H9 (cell line): ENCODE measurements around the gene ZNF70. TPM values are rescaled to one million over a fixed set of nuclear protein-coding genes. Genes with fewer than 3 reads are reported as not detected.

Experiments used
- DNase-seq: peaks from one replicate; pipeline ENCODE4 v3.0.0-alpha.2; 2017
- H2AFZ ChIP-seq: one replicate; pipeline ENCODE4 v1.6.1; 2013; ENCODE audit warnings: mild to moderate bottlenecking, low read length, control low read depth, moderate library complexity
- H2AK5ac ChIP-seq: 2 replicates; pipeline ENCODE4 v1.6.1; 2013; ENCODE audit warnings: low read length, control low read depth, mixed read lengths; ENCODE audit not compliant: insufficient read length
- H2BK120ac ChIP-seq: one replicate; pipeline ENCODE4 v1.6.1; 2013; ENCODE audit warnings: low read depth, mild to moderate bottlenecking, low read length, control low read depth, inconsistent platforms; ENCODE audit not compliant: poor library complexity, severe bottlenecking
- H2BK12ac ChIP-seq: 2 replicates; pipeline ENCODE4 v1.6.1; 2013; ENCODE audit warnings: low read length, control low read depth, mixed read lengths, low read depth; ENCODE audit not compliant: insufficient read length
- H2BK15ac ChIP-seq: 2 replicates; pipeline ENCODE4 v1.6.1; 2013; ENCODE audit warnings: low read depth, low read length, control low read depth
- H2BK20ac ChIP-seq: one replicate; pipeline ENCODE4 v1.6.1; 2013; ENCODE audit warnings: low read depth, mild to moderate bottlenecking, low read length, control low read depth, inconsistent platforms; ENCODE audit not compliant: poor library complexity, severe bottlenecking
- H2BK5ac ChIP-seq: 2 replicates; pipeline ENCODE4 v1.6.1; 2013; ENCODE audit warnings: low read length, control low read depth, mixed read lengths; ENCODE audit not compliant: insufficient read length
- H3K14ac ChIP-seq: 2 replicates; pipeline ENCODE4 v1.6.1; 2013; ENCODE audit warnings: low read length, control low read depth; ENCODE audit not compliant: insufficient read depth
- H3K18ac ChIP-seq: 2 replicates; pipeline ENCODE4 v1.6.1; 2013; ENCODE audit warnings: low read depth, mild to moderate bottlenecking, mixed read lengths, low read length, control low read depth; ENCODE audit not compliant: insufficient read length
- H3K23ac ChIP-seq: 2 replicates; pipeline ENCODE4 v1.6.1; 2013; ENCODE audit warnings: low read length, control low read depth, mixed read lengths, low read depth; ENCODE audit not compliant: insufficient read length
- H3K23me2 ChIP-seq: 2 replicates; pipeline ENCODE4 v1.6.1; 2013; ENCODE audit warnings: low read depth, mild to moderate bottlenecking, mixed read lengths, low read length, control low read depth; ENCODE audit not compliant: insufficient read length, poor library complexity, severe bottlenecking
- H3K27ac ChIP-seq: 2 replicates; pipeline ENCODE4 v1.5.1; 2013; ENCODE audit warnings: low read length, control low read depth, mixed read lengths, low read depth; ENCODE audit not compliant: insufficient read length
- H3K27me3 ChIP-seq: 2 replicates; pipeline ENCODE4 v1.6.1; 2013; ENCODE audit warnings: low read length, control low read depth, inconsistent platforms; ENCODE audit not compliant: insufficient read depth
- H3K4ac ChIP-seq: 2 replicates; pipeline ENCODE4 v1.6.1; 2013; ENCODE audit warnings: low read depth, mild to moderate bottlenecking, control low read depth, inconsistent platforms, low read length, moderate library complexity
- H3K4me1 ChIP-seq: 2 replicates; pipeline ENCODE4 v1.6.1; 2013; ENCODE audit warnings: low read length, control low read depth, inconsistent platforms; ENCODE audit not compliant: insufficient read depth
- H3K4me2 ChIP-seq: 2 replicates; pipeline ENCODE4 v1.6.1; 2013; ENCODE audit warnings: low read length, control low read depth, mixed read lengths; ENCODE audit not compliant: insufficient read length, insufficient read depth
- H3K56ac ChIP-seq: 2 replicates; pipeline ENCODE4 v1.6.1; 2013; ENCODE audit warnings: low read depth, mild to moderate bottlenecking, mixed read lengths, low read length, control low read depth; ENCODE audit not compliant: insufficient read length
- H3K79me1 ChIP-seq: 2 replicates; pipeline ENCODE4 v1.6.1; 2013; ENCODE audit warnings: low read depth, mild to moderate bottlenecking, moderate library complexity, low read length, control low read depth, inconsistent platforms; ENCODE audit not compliant: insufficient read depth, poor library complexity, severe bottlenecking
- H3K79me2 ChIP-seq: 2 replicates; pipeline ENCODE4 v1.6.1; 2013; ENCODE audit warnings: low read length, control low read depth, inconsistent platforms; ENCODE audit not compliant: insufficient read depth
- H3K9ac ChIP-seq: 2 replicates; pipeline ENCODE4 v1.6.1; 2013; ENCODE audit warnings: low read length, control low read depth, mixed read lengths; ENCODE audit not compliant: insufficient read length; ENCODE audit errors: extremely low read depth
- H3K9me3 ChIP-seq: one replicate; pipeline ENCODE4 v1.6.1; 2013; ENCODE audit warnings: low read depth, low read length, inconsistent platforms; ENCODE audit not compliant: control insufficient read depth
- H3T11ph ChIP-seq: one replicate; pipeline ENCODE4 v1.6.1; 2013; ENCODE audit warnings: mild to moderate bottlenecking, low read length, control low read depth, inconsistent platforms
- H4K20me1 ChIP-seq: one replicate; pipeline ENCODE4 v1.6.1; 2013; ENCODE audit not compliant: control insufficient read depth, insufficient read length, insufficient read depth
- H4K5ac ChIP-seq: 2 replicates; pipeline ENCODE4 v1.6.1; 2013; ENCODE audit warnings: low read depth, mild to moderate bottlenecking, mixed read lengths, low read length, control low read depth; ENCODE audit not compliant: insufficient read length
- H4K8ac ChIP-seq: replicated peaks from 2 replicates; pipeline ENCODE4 v1.6.1; 2013; ENCODE audit warnings: low read length, control low read depth, mixed read lengths, low read depth; ENCODE audit not compliant: insufficient read length
- H4K91ac ChIP-seq: 2 replicates; pipeline ENCODE4 v1.6.1; 2013; ENCODE audit warnings: low read depth, mild to moderate bottlenecking, moderate library complexity, mixed read lengths, low read length, control low read depth; ENCODE audit not compliant: insufficient read length
- H3K27ac Mint-ChIP-seq, 3 experiments: 2 replicates in 2 of 3; 3 replicates in 1 of 3; pipeline ENCODE4 v1.8.0; 2020 to 2021; ENCODE audit warnings: mixed read lengths in 3 of 3, mild to moderate bottlenecking in 1 of 3, moderate library complexity in 1 of 3
- H3K27me3 Mint-ChIP-seq: 2 replicates; pipeline ENCODE4 v1.8.0; 2021; ENCODE audit warnings: low read depth, mild to moderate bottlenecking, moderate library complexity, mixed read lengths
- H3K36me3 Mint-ChIP-seq, 3 experiments: 2 replicates in 2 of 3; 3 replicates in 1 of 3; pipeline ENCODE4 v1.8.0; 2020 to 2021; ENCODE audit warnings: low read depth in 3 of 3, mixed read lengths in 3 of 3; ENCODE audit not compliant: insufficient read depth in 1 of 3
- H3K4me1 Mint-ChIP-seq, 2 experiments: 2 replicates each; pipeline ENCODE4 v1.8.0; 2020; ENCODE audit warnings: mixed read lengths in 2 of 2
- H3K4me3 Mint-ChIP-seq, 2 experiments: 2 replicates in 1 of 2; 3 replicates in 1 of 2; pipeline ENCODE4 v1.8.0; 2020 to 2021; ENCODE audit warnings: mild to moderate bottlenecking in 2 of 2, mixed read lengths in 2 of 2, moderate library complexity in 1 of 2
- H3K9me3 Mint-ChIP-seq, 2 experiments: 2 replicates in 1 of 2; 3 replicates in 1 of 2; pipeline ENCODE4 v1.8.0; 2020; ENCODE audit warnings: mild to moderate bottlenecking in 2 of 2, mixed read lengths in 2 of 2, moderate library complexity in 1 of 2
- WGBS: extraction: QIAGEN DNeasy Blood & Tissue Kit; methylation state at CpG from one replicate; pipeline ENCODE4 v1.1.7; 2013; ENCODE audit warnings: missing lambda C conversion rate, low lambda C conversion rate, mixed read lengths; ENCODE audit not compliant: insufficient read length; ENCODE audit errors: extremely low coverage; 5-methylcytosine and 5-hydroxymethylcytosine counted together
- total RNA-seq: library from RNA; stranded (reverse); gene quantifications from 2 replicates; pipeline ENCODE4 v1.2.1, GENCODE V29; 2021
- TF ChIP-seq, protein P1 (sequence below): fragments of 200-600 bp; sonication (generic); conservative IDR thresholded peaks from 3 replicates; pipeline ENCODE4 v1.8.0; 2021; ENCODE audit warnings: antibody characterized with exemption, mild to moderate bottlenecking

Gene ZNF70
- total RNA-seq, 1 experiment from 2014 or later = 3.5 TPM

DNA sequence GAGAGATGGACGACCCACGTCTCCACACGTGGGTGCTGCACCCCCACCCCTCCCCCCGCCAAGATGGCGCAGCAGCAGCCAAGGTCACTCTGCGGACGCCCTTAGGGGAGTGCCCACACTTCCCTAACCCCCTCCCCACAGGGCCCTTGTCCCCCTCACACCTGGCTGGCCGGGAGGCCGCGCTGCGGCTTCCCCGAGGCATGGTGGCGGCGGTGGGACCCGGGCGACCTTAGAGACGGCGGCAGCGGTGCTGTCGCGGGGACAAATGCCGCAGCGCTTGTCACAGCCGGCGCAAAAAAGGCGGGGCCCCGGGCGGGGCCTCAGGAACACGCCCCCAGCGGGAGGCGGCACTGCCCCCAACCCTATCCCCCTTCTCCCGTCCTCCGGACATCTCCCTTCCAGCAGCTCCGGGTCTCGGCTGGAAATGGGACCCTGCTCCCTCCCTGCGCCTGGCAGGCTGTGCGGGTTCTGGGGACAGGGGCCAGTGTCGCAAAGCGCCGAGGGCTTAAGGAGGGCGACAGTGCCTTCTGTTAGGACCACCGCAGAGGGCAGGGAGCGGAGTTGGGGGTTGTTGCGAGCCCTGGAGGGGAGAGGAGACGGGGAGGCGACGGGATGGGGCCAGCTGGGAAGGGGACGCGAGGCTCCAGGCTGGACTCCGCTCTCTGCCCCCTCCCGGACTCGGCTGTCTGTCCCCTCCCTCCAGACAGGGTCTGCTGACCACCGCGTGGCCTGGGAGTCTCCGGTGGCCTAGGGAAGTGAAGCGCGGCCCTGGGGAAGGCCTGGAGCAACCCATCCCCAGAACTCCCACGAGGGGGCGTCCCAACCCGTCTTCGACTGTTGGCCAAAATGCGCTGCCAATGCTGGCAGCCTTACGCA, 17.0 kb upstream of the ZNF70 start, which contains the start of gene CHCHD10:
TSS of gene CHCHD10 (minus strand) at position 300 of the 876 bp plus-strand sequence. CDS start at position 202, 98 bp downstream.
- Mint-ChIP-seq H3K9me3 (no peaks in the 10 kb centered on the region), H3K27me3 (peaks cover 43% of the 10 kb centered on the region), H3K4me1 (peaks cover 18 to 37% of the 10 kb centered on the region in 2 experiments), H3K4me3 (peak within 1 kb of the TSS; percentile 74 to 91), H3K27ac (peak within 1 kb of the TSS in 2 of 3 experiments; percentile 53 to 55; a peak in 2 of 7 replicates), H3K36me3 (peaks cover 5 to 10% (median 7%) of the 10 kb centered on the region in 3 experiments; a peak in 4 of 7 replicates)
- H3K79me1 ChIP-seq = no peaks in the 10 kb centered on the region
- no peak within 1 kb of the TSS for H3K4ac ChIP-seq
- no peak within 1 kb of the TSS for H2BK20ac ChIP-seq
- no peak within 1 kb of the TSS for H2AFZ ChIP-seq
- no peak within 1 kb of the TSS for H3T11ph ChIP-seq
- H4K8ac ChIP-seq = no peak within 1 kb of the TSS
- peaks cover 8% of the 10 kb centered on the region for H3K23me2 ChIP-seq
- peak within 1 kb of the TSS; percentile 39 for H3K4me2 ChIP-seq
- WGBS = no CpG with 5 or more reads among the region's 63 CpGs
- no peaks in the 10 kb centered on the region; the same call in 1 of the 2 replicates for H3K4me1 ChIP-seq
- no peak within 1 kb of the TSS for H3K23ac ChIP-seq
- H4K91ac ChIP-seq = no peak within 1 kb of the TSS
- H3K56ac ChIP-seq = no peak within 1 kb of the TSS
- no peak within 1 kb of the TSS for H4K5ac ChIP-seq
- 0 out of 2 replicates have a peak within 1 kb of the TSS, but pooled peaks have one; percentile 7 for H3K14ac ChIP-seq
- H2BK12ac ChIP-seq = no peak within 1 kb of the TSS
- H3K79me2 ChIP-seq = no peaks in the 10 kb centered on the region
- peak; percentile 86 for DNase-seq
- H2BK15ac ChIP-seq = no peak within 1 kb of the TSS
- no peak within 1 kb of the TSS for H2BK5ac ChIP-seq
- H4K20me1 ChIP-seq = no peaks in the 10 kb centered on the region
- no peak within 1 kb of the TSS for H3K27ac ChIP-seq
- no peak within 1 kb of the TSS for H2AK5ac ChIP-seq
- H3K18ac ChIP-seq = peak within 1 kb of the TSS; percentile 56
- H2BK120ac ChIP-seq = no peak within 1 kb of the TSS
- H3K9me3 ChIP-seq = no peaks in the 10 kb centered on the region
- no peak within 1 kb of the TSS for H3K9ac ChIP-seq
- H3K27me3 ChIP-seq = peaks cover 6% of the 10 kb centered on the region; the same call in 1 of the 2 replicates
- TF ChIP-seq, protein P1, sequence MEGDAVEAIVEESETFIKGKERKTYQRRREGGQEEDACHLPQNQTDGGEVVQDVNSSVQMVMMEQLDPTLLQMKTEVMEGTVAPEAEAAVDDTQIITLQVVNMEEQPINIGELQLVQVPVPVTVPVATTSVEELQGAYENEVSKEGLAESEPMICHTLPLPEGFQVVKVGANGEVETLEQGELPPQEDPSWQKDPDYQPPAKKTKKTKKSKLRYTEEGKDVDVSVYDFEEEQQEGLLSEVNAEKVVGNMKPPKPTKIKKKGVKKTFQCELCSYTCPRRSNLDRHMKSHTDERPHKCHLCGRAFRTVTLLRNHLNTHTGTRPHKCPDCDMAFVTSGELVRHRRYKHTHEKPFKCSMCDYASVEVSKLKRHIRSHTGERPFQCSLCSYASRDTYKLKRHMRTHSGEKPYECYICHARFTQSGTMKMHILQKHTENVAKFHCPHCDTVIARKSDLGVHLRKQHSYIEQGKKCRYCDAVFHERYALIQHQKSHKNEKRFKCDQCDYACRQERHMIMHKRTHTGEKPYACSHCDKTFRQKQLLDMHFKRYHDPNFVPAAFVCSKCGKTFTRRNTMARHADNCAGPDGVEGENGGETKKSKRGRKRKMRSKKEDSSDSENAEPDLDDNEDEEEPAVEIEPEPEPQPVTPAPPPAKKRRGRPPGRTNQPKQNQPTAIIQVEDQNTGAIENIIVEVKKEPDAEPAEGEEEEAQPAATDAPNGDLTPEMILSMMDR = peak; percentile 93
